HG02884 (cell line): ENCODE results near the gene SSBP2.

Experiments
- ATAC-seq: cut with Tn5 transposase; IDR thresholded peaks from one replicate; pipeline ENCODE4 v1.9.1; 2021; ENCODE audit warnings: mild to moderate bottlenecking, moderate library complexity; ENCODE audit not compliant: unreplicated experiment

Gene SSBP2

GRCh38 chr5:81402192-81402930, 348.5 kb downstream of the SSBP2 start:
- no peak for ATAC-seq

- no peak for ATAC-seq
Observed at GRCh38 chr5:81401266-81401665, 349.6 kb downstream of the SSBP2 start.

GRCh38 chr5:81400375-81400774, 350.5 kb downstream of the SSBP2 start:
- ATAC-seq: no peak

GRCh38 chr5:81398741-81399140, 352.2 kb downstream of the SSBP2 start:
- no peak for ATAC-seq

GRCh38 chr5:81397176-81397575, 353.7 kb downstream of the SSBP2 start:
- no peak for ATAC-seq

DNA sequence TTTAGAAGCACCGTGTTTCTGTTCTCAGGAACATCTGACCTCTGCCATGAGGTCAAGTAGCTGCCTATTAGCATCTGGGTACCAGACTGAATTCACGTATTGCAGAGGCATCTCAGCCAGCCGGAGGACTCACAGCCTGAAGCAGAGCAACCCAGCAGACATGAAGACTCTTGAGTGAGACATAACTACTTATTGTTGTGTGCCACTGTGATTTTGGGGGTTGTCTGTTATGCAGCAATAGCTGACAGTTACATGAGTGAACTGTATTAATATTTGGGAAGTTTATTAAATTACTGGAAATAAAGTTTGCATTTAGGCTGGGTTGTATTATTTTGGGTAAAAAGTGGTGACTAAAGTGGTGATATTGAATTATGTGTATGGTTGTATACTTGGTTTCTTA, 355.6 kb downstream of the SSBP2 start:
- ATAC-seq: no peak

GRCh38 chr5:81393783-81394718, 356.8 kb downstream of the SSBP2 start, which contains the start of gene ACOT12:
TSS of gene ACOT12 (minus strand) at chr5:81394134. CDS start at chr5:81394114, 20 bp downstream.
- ATAC-seq: no peak

DNA sequence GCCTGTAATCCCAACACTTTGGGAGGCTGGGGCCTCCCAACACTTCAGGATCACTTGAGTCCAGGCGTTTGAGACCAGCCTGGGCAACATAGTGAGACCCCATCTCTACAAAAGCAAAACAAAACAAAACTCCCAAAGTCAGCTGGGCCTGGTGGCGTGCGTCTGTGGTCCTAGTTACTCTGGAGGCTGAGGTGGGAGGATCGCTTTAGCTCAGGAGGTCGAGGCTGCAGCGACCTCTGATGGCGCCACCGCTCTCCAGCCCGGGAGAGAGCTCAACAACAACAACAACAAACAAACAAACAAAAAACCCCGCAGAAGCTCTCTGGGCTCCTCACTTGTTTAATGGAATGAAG, 357.5 kb downstream of the SSBP2 start:
- no peak for ATAC-seq

DNA sequence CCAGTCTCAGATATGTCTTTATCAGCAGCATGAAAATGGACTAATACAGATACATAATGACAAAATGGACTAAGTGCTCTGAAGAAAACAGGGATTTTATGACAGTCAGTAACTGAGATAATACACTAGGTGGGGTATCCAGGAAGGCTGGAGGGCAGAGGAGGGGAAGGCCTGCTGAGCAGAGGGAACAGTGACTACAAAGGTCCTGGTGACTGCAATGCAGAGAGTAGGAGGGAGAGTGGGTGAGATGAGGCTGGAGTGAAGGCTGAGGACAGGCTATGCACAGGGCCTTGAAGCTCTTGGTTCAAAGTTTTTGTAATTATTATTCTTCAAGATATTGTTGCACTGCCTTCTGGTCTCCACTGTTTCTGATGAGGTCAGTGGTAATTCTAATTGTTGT, 361.9 kb downstream of the SSBP2 start:
- no peak for ATAC-seq

GRCh38 chr5:81388169-81388568, 362.7 kb downstream of the SSBP2 start:
- no peak for ATAC-seq

GRCh38 chr5:81383867-81384266, 367.0 kb downstream of the SSBP2 start:
- no peak for ATAC-seq

DNA sequence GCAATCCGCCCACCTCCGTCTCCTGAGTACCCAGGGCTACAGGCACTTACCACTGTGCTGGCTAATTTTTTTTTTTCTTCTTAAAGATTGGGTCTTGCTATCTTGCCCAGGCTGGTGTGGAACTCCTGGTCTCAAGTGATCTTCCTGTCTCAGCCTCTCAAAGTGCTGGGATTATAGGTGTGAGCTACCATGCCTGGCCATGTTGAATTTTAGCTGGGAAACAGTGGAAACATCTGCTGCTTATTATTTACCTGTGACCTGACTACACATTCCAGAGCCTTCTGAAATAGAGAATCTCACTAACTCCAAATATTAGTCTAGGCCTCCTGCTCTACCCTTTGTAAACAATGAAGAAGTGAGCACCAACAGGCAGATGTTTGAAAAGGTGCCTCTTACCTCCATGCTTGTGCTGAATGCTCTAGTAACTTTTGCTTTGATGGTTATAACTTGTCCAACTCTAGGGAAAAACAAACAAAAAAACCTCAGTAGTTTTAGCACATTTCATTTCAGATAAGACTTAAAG, 379.5 kb downstream of the SSBP2 start:
- no peak for ATAC-seq

DNA sequence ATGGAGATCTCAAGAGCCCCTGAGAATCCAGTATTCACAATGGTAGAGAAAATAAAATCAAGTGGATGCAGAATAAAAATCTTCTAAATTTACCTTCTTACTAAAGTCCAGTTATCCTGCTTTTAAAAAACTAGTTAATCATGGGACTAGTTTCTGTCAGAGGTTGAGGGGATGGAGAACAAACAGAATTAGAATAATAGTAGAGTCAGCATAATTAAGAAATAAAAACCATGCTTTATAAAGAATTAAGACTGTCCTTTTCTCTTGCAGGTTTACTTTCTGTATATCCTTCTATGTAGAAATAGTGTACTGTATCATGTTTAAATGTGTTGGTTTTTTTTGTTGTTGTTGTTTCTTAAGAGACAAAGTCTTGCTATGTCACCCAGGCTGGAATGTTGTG, 380.0 kb downstream of the SSBP2 start:
- no peak for ATAC-seq

DNA sequence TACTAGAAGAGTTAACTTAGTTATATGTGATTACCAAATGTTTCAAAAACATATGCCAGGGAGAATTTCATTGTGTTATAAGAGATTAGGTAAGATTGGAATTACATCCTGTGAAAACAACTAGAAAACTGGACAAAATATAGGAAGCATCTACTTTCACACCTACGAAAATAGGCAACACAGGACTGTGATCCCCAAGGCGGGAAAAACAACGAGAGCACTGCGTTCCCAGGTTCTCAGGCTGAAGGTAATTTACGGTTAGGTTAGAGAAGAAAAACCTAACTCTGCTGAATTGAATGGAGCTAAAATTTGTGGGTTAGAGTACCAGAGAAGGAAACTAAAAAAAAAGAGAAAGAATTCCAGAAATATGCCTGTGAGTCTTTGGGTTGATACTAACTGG, 385.4 kb downstream of the SSBP2 start:
- no peak for ATAC-seq

- ATAC-seq: no peak
Observed at GRCh38 chr5:81363093-81363871, 387.6 kb downstream of the SSBP2 start.
